HG02938 (cell line): ENCODE measurements around the gene PAF1.
A peak's percentile ranks its signal among the peaks of the same experiment; 100 is the strongest.

Experiments used
- ATAC-seq: cut with Tn5 transposase; IDR thresholded peaks from one replicate; pipeline ENCODE4 v1.9.1; 2021; ENCODE audit warnings: mild to moderate bottlenecking, moderate library complexity; ENCODE audit not compliant: unreplicated experiment

The PAF1 gene

GRCh38 chr19:39417463-39418181, 26.7 kb upstream of the PAF1 start:
- ATAC-seq: no peak

- ATAC-seq: no peak
Measured at GRCh38 chr19:39416152-39417120, 25.5 kb upstream of the PAF1 start.

GRCh38 chr19:39415111-39416046, 24.5 kb upstream of the PAF1 start:
- ATAC-seq: no peak

- no peak for ATAC-seq
Measured at GRCh38 chr19:39413911-39414608, 23.2 kb upstream of the PAF1 start.

GRCh38 chr19:39413272-39413910, 22.5 kb upstream of the PAF1 start:
- ATAC-seq: no peak

GRCh38 chr19:39412867-39413271, 22.0 kb upstream of the PAF1 start:
- no peak for ATAC-seq

- peak; percentile 55 for ATAC-seq
Measured at GRCh38 chr19:39412100-39412866, 21.4 kb upstream of the PAF1 start, which contains the start of gene PLEKHG2. PLEKHG2 (plus strand) TSS chr19:39412669; CDS start chr19:39414087, 1,418 bp downstream.

- ATAC-seq: peak; percentile 21
Measured at GRCh38 chr19:39411832-39412099, 20.9 kb upstream of the PAF1 start.

- no peak for ATAC-seq
Measured at GRCh38 chr19:39411081-39411831, 20.4 kb upstream of the PAF1 start.

- ATAC-seq: no peak
Measured at GRCh38 chr19:39410831-39411080, 19.9 kb upstream of the PAF1 start.

GRCh38 chr19:39410017-39410830, 19.3 kb upstream of the PAF1 start:
- ATAC-seq: no peak

- ATAC-seq: no peak
Measured at GRCh38 chr19:39409208-39410016, 18.5 kb upstream of the PAF1 start.

GRCh38 chr19:39408392-39409207, 17.7 kb upstream of the PAF1 start:
- ATAC-seq: no peak

- ATAC-seq: no peak
Measured at GRCh38 chr19:39407660-39408391, 16.9 kb upstream of the PAF1 start.

- no peak for ATAC-seq
Measured at GRCh38 chr19:39407410-39407659, 16.4 kb upstream of the PAF1 start.
